Panc1 (cell line): ENCODE measurements around the gene PTPN23.

Source experiments
- POLR2AphosphoS5 ChIP-seq: IDR thresholded peaks from 2 replicates; pipeline ENCODE4 v1.6.1; 2012; ENCODE audit warnings: mild to moderate bottlenecking, low read depth, low read length, moderate library complexity
- TF ChIP-seq, protein P1 (sequence below): fragments of 450-650 bp; IDR thresholded peaks from 2 replicates; pipeline ENCODE4 v1.5.1; 2017; ENCODE audit warnings: mild to moderate bottlenecking

DNA sequence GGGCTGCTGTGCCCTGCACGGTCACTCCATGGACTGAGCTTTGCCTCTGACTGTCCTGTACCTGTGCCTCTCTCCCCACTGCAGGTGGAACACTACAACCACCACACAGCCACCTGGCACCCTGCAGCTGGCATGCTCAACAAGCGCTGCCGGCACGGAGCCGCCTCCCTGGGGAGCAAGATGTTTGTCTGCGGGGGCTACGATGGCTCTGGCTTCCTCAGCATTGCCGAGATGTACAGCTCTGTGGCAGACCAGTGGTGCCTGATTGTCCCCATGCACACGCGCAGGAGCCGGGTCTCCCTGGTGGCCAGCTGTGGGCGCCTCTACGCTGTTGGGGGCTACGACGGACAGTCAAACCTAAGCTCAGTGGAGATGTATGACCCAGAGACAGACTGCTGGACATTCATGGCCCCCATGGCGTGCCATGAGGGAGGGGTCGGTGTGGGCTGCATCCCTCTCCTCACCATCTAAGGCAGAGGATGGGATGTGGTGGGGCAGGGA is 37.3 kb upstream of the PTPN23 start:
- TF ChIP-seq, protein P1, sequence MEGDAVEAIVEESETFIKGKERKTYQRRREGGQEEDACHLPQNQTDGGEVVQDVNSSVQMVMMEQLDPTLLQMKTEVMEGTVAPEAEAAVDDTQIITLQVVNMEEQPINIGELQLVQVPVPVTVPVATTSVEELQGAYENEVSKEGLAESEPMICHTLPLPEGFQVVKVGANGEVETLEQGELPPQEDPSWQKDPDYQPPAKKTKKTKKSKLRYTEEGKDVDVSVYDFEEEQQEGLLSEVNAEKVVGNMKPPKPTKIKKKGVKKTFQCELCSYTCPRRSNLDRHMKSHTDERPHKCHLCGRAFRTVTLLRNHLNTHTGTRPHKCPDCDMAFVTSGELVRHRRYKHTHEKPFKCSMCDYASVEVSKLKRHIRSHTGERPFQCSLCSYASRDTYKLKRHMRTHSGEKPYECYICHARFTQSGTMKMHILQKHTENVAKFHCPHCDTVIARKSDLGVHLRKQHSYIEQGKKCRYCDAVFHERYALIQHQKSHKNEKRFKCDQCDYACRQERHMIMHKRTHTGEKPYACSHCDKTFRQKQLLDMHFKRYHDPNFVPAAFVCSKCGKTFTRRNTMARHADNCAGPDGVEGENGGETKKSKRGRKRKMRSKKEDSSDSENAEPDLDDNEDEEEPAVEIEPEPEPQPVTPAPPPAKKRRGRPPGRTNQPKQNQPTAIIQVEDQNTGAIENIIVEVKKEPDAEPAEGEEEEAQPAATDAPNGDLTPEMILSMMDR, result no peak
- TF ChIP-seq POLR2AphosphoS5, result no peak
